ENCODE results near the gene FBXL17.
"Not testable (repeated sequence)": the region's sequence is repeated elsewhere in the genome, so short reads cannot be mapped to it uniquely, and the experiment has no call there.

The FBXL17 gene

GRCh38 chr5:108295578-108296368 is 86.1 kb downstream of the FBXL17 start:
- Histone ChIP-seq H3K4me3 (ENCODE audit: control insufficient read depth in 1 of 7, extremely low read depth in 1 of 7, insufficient read depth in 4 of 7, low read depth in 2 of 7, low read length in 6 of 7) (no peak overlapping the region), H3K9me3 (ENCODE audit: control extremely low read depth in 1 of 5, control insufficient read depth in 4 of 5, insufficient read depth in 2 of 5, low read depth in 1 of 5, low read length in 4 of 5) (no peaks in the 10 kb centered on the region), H3K27ac (ENCODE audit: insufficient read depth in 1 of 2, low read depth in 1 of 2, low read length in 2 of 2, poor library complexity in 1 of 2, severe bottlenecking in 2 of 2) (no peak overlapping the region), H3K27me3 (replicated peaks in 2 of 5; ENCODE audit: control insufficient read depth in 4 of 5, insufficient read depth in 5 of 5, low read length in 4 of 5) (no peaks in the 10 kb centered on the region), H3K36me3 (ENCODE audit: control insufficient read depth in 4 of 4, insufficient read depth in 4 of 4, low read length in 3 of 4) (peaks cover 0 to 2% (median 0%) of the 10 kb centered on the region in 4 experiments), H3K4me1 (ENCODE audit: control extremely low read depth in 1 of 4, control insufficient read depth in 4 of 4, insufficient read depth in 4 of 4, low read length in 3 of 4) (no peaks in the 10 kb centered on the region)
- no peak for DNase-seq
- WGBS (ENCODE audit: insufficient coverage) = no CpG with 5 or more reads among the region's 2 CpGs
- ChIA-PET CTCF (interaction anchor here (0.6 to 1.3 kb wide), 2 partner anchors 11 to 35 kb away, joined by 3 read pairs; no protein-coding TSS in a partner anchor), POLR2A (no interaction called here)

- no peak for DNase-seq
- Histone ChIP-seq H3K4me1 (ENCODE audit: control extremely low read depth in 1 of 4, control insufficient read depth in 4 of 4, insufficient read depth in 4 of 4, low read length in 3 of 4) (no peaks in the 10 kb centered on the region), H3K4me3 (ENCODE audit: control insufficient read depth in 1 of 7, extremely low read depth in 1 of 7, insufficient read depth in 4 of 7, low read depth in 2 of 7, low read length in 6 of 7) (no peak overlapping the region), H3K27ac (ENCODE audit: insufficient read depth in 1 of 2, low read depth in 1 of 2, low read length in 2 of 2, poor library complexity in 1 of 2, severe bottlenecking in 2 of 2) (no peak overlapping the region), H3K9me3 (ENCODE audit: control extremely low read depth in 1 of 5, control insufficient read depth in 4 of 5, insufficient read depth in 2 of 5, low read depth in 1 of 5, low read length in 4 of 5) (peaks cover 0 to 19% (median 0%) of the 10 kb centered on the region in 5 experiments), H3K27me3 (replicated peaks in 2 of 5; ENCODE audit: control insufficient read depth in 4 of 5, insufficient read depth in 5 of 5, low read length in 4 of 5) (no peaks in the 10 kb centered on the region), H3K36me3 (ENCODE audit: control insufficient read depth in 4 of 4, insufficient read depth in 4 of 4, low read length in 3 of 4) (peaks cover 0 to 7% (median 1%) of the 10 kb centered on the region in 4 experiments)
- ChIA-PET CTCF (no interaction called here), POLR2A (no interaction called here)
Measured at GRCh38 chr5:108280960-108281569, 100.8 kb downstream of the FBXL17 start.

- no peaks in the 10 kb centered on the region for H3K4me1 ChIP-seq (ENCODE audit: control extremely low read depth in 1 of 4, control insufficient read depth in 4 of 4, insufficient read depth in 4 of 4, low read length in 3 of 4)
- no peak overlapping the region for H3K4me3 ChIP-seq (ENCODE audit: control insufficient read depth in 1 of 7, extremely low read depth in 1 of 7, insufficient read depth in 4 of 7, low read depth in 2 of 7, low read length in 6 of 7)
- POLR2A ChIA-PET = no interaction called here
- CTCF ChIA-PET = no interaction called here
- no peak overlapping the region for H3K27ac ChIP-seq (ENCODE audit: insufficient read depth in 1 of 2, low read depth in 1 of 2, low read length in 2 of 2, poor library complexity in 1 of 2, severe bottlenecking in 2 of 2)
- peaks cover 0 to 7% (median 1%) of the 10 kb centered on the region in 4 experiments for H3K36me3 ChIP-seq (ENCODE audit: control insufficient read depth in 4 of 4, insufficient read depth in 4 of 4, low read length in 3 of 4)
- DNase-seq = no peak
- H3K9me3 ChIP-seq (ENCODE audit: control extremely low read depth in 1 of 5, control insufficient read depth in 4 of 5, insufficient read depth in 2 of 5, low read depth in 1 of 5, low read length in 4 of 5) = peaks cover 0 to 19% (median 0%) of the 10 kb centered on the region in 5 experiments
- no peaks in the 10 kb centered on the region for H3K27me3 ChIP-seq (replicated peaks in 2 of 5; ENCODE audit: control insufficient read depth in 4 of 5, insufficient read depth in 5 of 5, low read length in 4 of 5)
Measured at GRCh38 chr5:108280248-108280647, 101.7 kb downstream of the FBXL17 start.

GRCh38 chr5:108278285-108279240 is 103.3 kb downstream of the FBXL17 start:
- Histone ChIP-seq H3K27ac (ENCODE audit: insufficient read depth in 1 of 2, low read depth in 1 of 2, low read length in 2 of 2, poor library complexity in 1 of 2, severe bottlenecking in 2 of 2) (no peak overlapping the region), H3K27me3 (replicated peaks in 2 of 5; ENCODE audit: control insufficient read depth in 4 of 5, insufficient read depth in 5 of 5, low read length in 4 of 5) (no peaks in the 10 kb centered on the region), H3K4me3 (ENCODE audit: control insufficient read depth in 1 of 7, extremely low read depth in 1 of 7, insufficient read depth in 4 of 7, low read depth in 2 of 7, low read length in 6 of 7) (no peak overlapping the region), H3K36me3 (ENCODE audit: control insufficient read depth in 4 of 4, insufficient read depth in 4 of 4, low read length in 3 of 4) (peaks cover 0 to 4% (median 1%) of the 10 kb centered on the region in 4 experiments), H3K4me1 (ENCODE audit: control extremely low read depth in 1 of 4, control insufficient read depth in 4 of 4, insufficient read depth in 4 of 4, low read length in 3 of 4) (no peaks in the 10 kb centered on the region), H3K9me3 (ENCODE audit: control extremely low read depth in 1 of 5, control insufficient read depth in 4 of 5, insufficient read depth in 2 of 5, low read depth in 1 of 5, low read length in 4 of 5) (peaks cover 0 to 11% (median 0%) of the 10 kb centered on the region in 5 experiments)
- DNase-seq = no peak
- 92% methylated on average over 3 of the region's 3 CpGs for WGBS (ENCODE audit: insufficient coverage)
- ChIA-PET POLR2A (no interaction called here), CTCF (interaction anchor here (0.9 kb wide), 1 partner anchor 18 kb away, joined by 3 read pairs; no protein-coding TSS in a partner anchor)

- CTCF ChIA-PET = interaction anchor here (2.5 kb wide), 1 partner anchor 16 kb away, joined by 8 read pairs; no protein-coding TSS in a partner anchor
- no CpG with 5 or more reads among the region's 1 CpG for WGBS (ENCODE audit: insufficient coverage)
- DNase-seq = no peak
- no peaks in the 10 kb centered on the region for H3K36me3 ChIP-seq (ENCODE audit: control insufficient read depth in 4 of 4, insufficient read depth in 4 of 4, low read length in 3 of 4)
- no peaks in the 10 kb centered on the region for H3K4me1 ChIP-seq (ENCODE audit: control extremely low read depth in 1 of 4, control insufficient read depth in 4 of 4, insufficient read depth in 4 of 4, low read length in 3 of 4)
- no peak overlapping the region for H3K27ac ChIP-seq (ENCODE audit: insufficient read depth in 1 of 2, low read depth in 1 of 2, low read length in 2 of 2, poor library complexity in 1 of 2, severe bottlenecking in 2 of 2)
- H3K9me3 ChIP-seq (ENCODE audit: control extremely low read depth in 1 of 5, control insufficient read depth in 4 of 5, insufficient read depth in 2 of 5, low read depth in 1 of 5, low read length in 4 of 5) = no peaks in the 10 kb centered on the region
- H3K4me3 ChIP-seq (ENCODE audit: control insufficient read depth in 1 of 7, extremely low read depth in 1 of 7, insufficient read depth in 4 of 7, low read depth in 2 of 7, low read length in 6 of 7) = no peak overlapping the region
- POLR2A ChIA-PET = no interaction called here
- no peaks in the 10 kb centered on the region for H3K27me3 ChIP-seq (replicated peaks in 2 of 5; ENCODE audit: control insufficient read depth in 4 of 5, insufficient read depth in 5 of 5, low read length in 4 of 5)
Measured at GRCh38 chr5:108276187-108277050, 105.5 kb downstream of the FBXL17 start.

GRCh38 chr5:108274080-108274479 is 107.8 kb downstream of the FBXL17 start:
- H3K27me3 ChIP-seq (replicated peaks in 2 of 5; ENCODE audit: control insufficient read depth in 4 of 5, insufficient read depth in 5 of 5, low read length in 4 of 5); H3K36me3 ChIP-seq (ENCODE audit: control insufficient read depth in 4 of 4, insufficient read depth in 4 of 4, low read length in 3 of 4); H3K9me3 ChIP-seq (ENCODE audit: control extremely low read depth in 1 of 5, control insufficient read depth in 4 of 5, insufficient read depth in 2 of 5, low read depth in 1 of 5, low read length in 4 of 5); CTCF ChIA-PET; H3K4me1 ChIP-seq (ENCODE audit: control extremely low read depth in 1 of 4, control insufficient read depth in 4 of 4, insufficient read depth in 4 of 4, low read length in 3 of 4); H3K27ac ChIP-seq (ENCODE audit: insufficient read depth in 1 of 2, low read depth in 1 of 2, low read length in 2 of 2, poor library complexity in 1 of 2, severe bottlenecking in 2 of 2); DNase-seq; H3K4me3 ChIP-seq (ENCODE audit: control insufficient read depth in 1 of 7, extremely low read depth in 1 of 7, insufficient read depth in 4 of 7, low read depth in 2 of 7, low read length in 6 of 7): not testable (repeated sequence)
- 97% methylated on average over 6 of the region's 10 CpGs for WGBS (ENCODE audit: insufficient coverage)
- POLR2A ChIA-PET = interaction anchor here (0.6 kb wide), 1 partner anchor 226 kb away, joined by 3 read pairs; no protein-coding TSS in a partner anchor
